SK-N-SH (cell line): ENCODE data around the gene KIF1A. TPM values are rescaled to one million over a fixed set of nuclear protein-coding genes. Genes with fewer than 3 reads are reported as not detected.

Source experiments
- CTCF ChIA-PET: fragments of 300-600, 350-600 bp; formaldehyde crosslinking; extraction: SDS; loops from one replicate; lab custom pipeline; 2021; lab: Yijun Ruan, JAX
- POLR2A ChIA-PET: fragments of 350-600 bp; sonication (Branson Sonifier 250); formaldehyde crosslinking; extraction: SDS; loops from one replicate; lab custom pipeline; 2020; ENCODE audit warnings: antibody characterized with exemption, inconsistent platforms; lab: Yijun Ruan, JAX
- DNase-seq: peaks from one replicate; pipeline ENCODE4 v3.0.0; 2012
- H2AFZ ChIP-seq: fragments of 200-600 bp; sonication (generic); 2 replicates; pipeline ENCODE4 v1.8.1; 2016; ENCODE audit warnings: antibody characterized with exemption, mild to moderate bottlenecking, low read depth
- H3F3A ChIP-seq: fragments of 200-600 bp; sonication (generic); replicated peaks from 2 replicates; pipeline ENCODE3; 2016; ENCODE audit warnings: antibody characterized with exemption, mild to moderate bottlenecking; ENCODE audit not compliant: insufficient read depth
- H3K27ac ChIP-seq, 2 experiments: fragments of 200-500 bp in 1 of 2; fragments of 200-600 bp in 1 of 2; sonication (Bioruptor generic) in 1 of 2; sonication (generic), shearing (Covaris generic) in 1 of 2; 2 replicates each; pipeline versions ENCODE4 v1.5.1 to v1.6.1; 2014 to 2016; ENCODE audit warnings: low read depth in 2 of 2, inconsistent platforms in 1 of 2, low read length in 1 of 2, mild to moderate bottlenecking in 1 of 2, mixed read lengths in 1 of 2
- H3K27me3 ChIP-seq: fragments of 200-600 bp; sonication (generic), shearing (Covaris generic); 2 replicates; pipeline ENCODE4 v1.6.1; 2016; ENCODE audit warnings: mixed run types; ENCODE audit not compliant: insufficient read depth
- H3K36me3 ChIP-seq, 2 experiments: fragments of 200-500 bp in 1 of 2; fragments of 200-600 bp in 1 of 2; sonication (Bioruptor generic) in 1 of 2; sonication (generic) in 1 of 2; replicated peaks in 1 of 2; 2 replicates each; pipeline versions ENCODE3 to v1.5.1; 2014 to 2016; ENCODE audit warnings: low read length in 1 of 2, mild to moderate bottlenecking in 1 of 2; ENCODE audit not compliant: insufficient read depth in 2 of 2, control insufficient read depth in 1 of 2
- H3K4me1 ChIP-seq, 2 experiments: fragments of 200-500 bp in 1 of 2; fragments of 200-600 bp in 1 of 2; sonication (Bioruptor generic) in 1 of 2; sonication (generic), shearing (Covaris generic) in 1 of 2; 2 replicates each; pipeline versions ENCODE4 v1.5.1 to v1.6.1; 2014 to 2016; ENCODE audit warnings: low read depth in 1 of 2, low read length in 1 of 2, mixed run types in 1 of 2; ENCODE audit not compliant: insufficient read depth in 2 of 2, control insufficient read depth in 1 of 2
- H3K4me2 ChIP-seq: fragments of 200-600 bp; sonication (generic), shearing (Covaris generic); 2 replicates; pipeline ENCODE4 v1.6.1; 2017; ENCODE audit warnings: mixed run types
- H3K4me3 ChIP-seq, 2 experiments: fragments of 200-500 bp in 1 of 2; fragments of 200-600 bp in 1 of 2; sonication (Bioruptor generic) in 1 of 2; sonication (generic), shearing (Covaris generic) in 1 of 2; 2 replicates each; pipeline versions ENCODE4 v1.5.1 to v1.8.1; 2014 to 2016; ENCODE audit warnings: low read depth in 2 of 2, inconsistent platforms in 1 of 2, low read length in 1 of 2, mild to moderate bottlenecking in 1 of 2, mixed read lengths in 1 of 2, moderate library complexity in 1 of 2
- H3K79me2 ChIP-seq: fragments of 200-600 bp; sonication (generic); 2 replicates; pipeline ENCODE4 v1.8.1; 2017; ENCODE audit warnings: mild to moderate bottlenecking; ENCODE audit not compliant: insufficient read depth
- H3K9ac ChIP-seq: fragments of 200-600 bp; sonication (generic); 2 replicates; pipeline ENCODE4 v1.6.1; 2017; ENCODE audit warnings: mixed run types
- H3K9me2 ChIP-seq: fragments of 200-600 bp; sonication (generic); 2 replicates; pipeline ENCODE4 v1.6.1; 2017; ENCODE audit warnings: mixed run types
- H3K9me3 ChIP-seq: fragments of 200-600 bp; sonication (generic); 2 replicates; pipeline ENCODE4 v1.6.1; 2017; ENCODE audit warnings: mixed run types, mild to moderate bottlenecking, moderate library complexity
- H4K20me1 ChIP-seq: fragments of 200-600 bp; sonication (generic); 2 replicates; pipeline ENCODE4 v1.6.1; 2017; ENCODE audit warnings: mild to moderate bottlenecking, mixed run types; ENCODE audit not compliant: insufficient read depth
- CHD2 ChIP-seq: fragments of 150-350 bp; IDR thresholded peaks from 2 replicates; pipeline ENCODE4 v1.6.1; 2018; ENCODE audit warnings: low read length; ENCODE audit not compliant: partially characterized antibody
- FOXM1 ChIP-seq: IDR thresholded peaks from 2 replicates; pipeline ENCODE4 v1.4.0; 2012; ENCODE audit warnings: low read depth, mild to moderate bottlenecking
- JUND ChIP-seq: IDR thresholded peaks from 2 replicates; pipeline ENCODE4 v1.4.0; 2012
- MAX ChIP-seq: IDR thresholded peaks from 2 replicates; pipeline ENCODE4 v1.4.0; 2012; ENCODE audit warnings: low read depth
- MXI1 ChIP-seq: IDR thresholded peaks from 2 replicates; pipeline ENCODE4 v1.6.1; 2012; ENCODE audit warnings: mild to moderate bottlenecking, low read depth, low read length, improper control_type of control experiment
- NFIC ChIP-seq: IDR thresholded peaks from 2 replicates; pipeline ENCODE4 v1.4.0; 2012; ENCODE audit warnings: borderline replicate concordance
- NRF1 ChIP-seq: IDR thresholded peaks from 2 replicates; pipeline ENCODE4 v1.6.1; 2012; ENCODE audit warnings: low read depth, mild to moderate bottlenecking, low read length
- POLR2AphosphoS5 ChIP-seq: IDR thresholded peaks from 2 replicates; pipeline ENCODE4 v1.6.1; 2012; ENCODE audit warnings: low read depth, low read length
- RCOR1 ChIP-seq: fragments of 150-350 bp; IDR thresholded peaks from 2 replicates; pipeline ENCODE4 v1.6.1; 2017; ENCODE audit warnings: antibody characterized with exemption, low read length
- REST ChIP-seq: IDR thresholded peaks from 2 replicates; pipeline ENCODE4 v1.6.1; 2012; ENCODE audit warnings: mild to moderate bottlenecking, low read depth, low read length, moderate library complexity
- RFX5 ChIP-seq: IDR thresholded peaks from 2 replicates; pipeline ENCODE4 v1.6.1; 2012; ENCODE audit warnings: mild to moderate bottlenecking, improper control_type of control experiment, low read length
- RXRA ChIP-seq: IDR thresholded peaks from 2 replicates; pipeline ENCODE4 v1.4.0; 2012; ENCODE audit warnings: low read depth, mild to moderate bottlenecking, borderline replicate concordance
- SMC3 ChIP-seq: IDR thresholded peaks from 2 replicates; pipeline ENCODE4 v1.6.1; 2012; ENCODE audit warnings: low read depth, low read length, improper control_type of control experiment
- TEAD4 ChIP-seq: IDR thresholded peaks from 2 replicates; pipeline ENCODE4 v1.4.0; 2012; ENCODE audit warnings: mild to moderate bottlenecking, borderline replicate concordance; ENCODE audit not compliant: insufficient read depth
- USF1 ChIP-seq: IDR thresholded peaks from 2 replicates; pipeline ENCODE4 v1.4.0; 2012; ENCODE audit warnings: low read depth, borderline replicate concordance
- USF2 ChIP-seq: fragments of 150-350 bp; IDR thresholded peaks from 2 replicates; pipeline ENCODE4 v1.6.1; 2017; ENCODE audit warnings: antibody characterized with exemption, low read length, low read depth, borderline replicate concordance
- YY1 ChIP-seq: IDR thresholded peaks from 2 replicates; pipeline ENCODE4 v1.4.0; 2012; ENCODE audit warnings: low read depth, mild to moderate bottlenecking
- WGBS: methylation state at CpG from one replicate; pipeline ENCODE4 v1.1.6; 2017; ENCODE audit warnings: low lambda C conversion rate; 5-methylcytosine and 5-hydroxymethylcytosine counted together
- polyA plus RNA-seq, 3 experiments: library from polyadenylated mRNA; depleted of rRNA; stranded (reverse); fragments of >200 nt; gene quantifications; 2 replicates each; pipeline ENCODE4 v1.2.3, GENCODE V29; 2012
- TF ChIP-seq, protein P1 (sequence below): IDR thresholded peaks from 2 replicates; pipeline ENCODE4; 2012
- TF ChIP-seq, protein P2 (sequence below): fragments of 150-350 bp; IDR thresholded peaks from 2 replicates; pipeline ENCODE4 v1.6.1; 2016; ENCODE audit warnings: mild to moderate bottlenecking, low read depth, low read length

KIF1A gene
- polyA plus RNA-seq, 1 of the 3 experiments (the other 2 are of a cell fraction): 0.21 TPM

- CTCF ChIA-PET: interaction anchor here (2.4 kb wide), 1 partner anchor 30 kb away, joined by 7 read pairs; no protein-coding TSS in a partner anchor
- POLR2A ChIA-PET: no interaction called here
- 57% methylated on average over 10 of the region's 16 CpGs for WGBS
Observed at GRCh38 chr2:240810621-240811020, 9.4 kb downstream of the KIF1A start.

More at GRCh38 chr2:240810621-240811020, 9.4 kb downstream of the KIF1A start:
- H3K9me3 ChIP-seq: no peaks in the 10 kb centered on the region
- H3K36me3 ChIP-seq: no peaks in the 10 kb centered on the region
- H3K9ac ChIP-seq: no peak overlapping the region
- H4K20me1 ChIP-seq: no peaks in the 10 kb centered on the region
- H3K4me1 ChIP-seq: no peaks in the 10 kb centered on the region
- no peak overlapping the region for H3K4me3 ChIP-seq
- no peaks in the 10 kb centered on the region for H3K79me2 ChIP-seq
- TF ChIP-seq MAX: no peak
- TF ChIP-seq, protein P1, sequence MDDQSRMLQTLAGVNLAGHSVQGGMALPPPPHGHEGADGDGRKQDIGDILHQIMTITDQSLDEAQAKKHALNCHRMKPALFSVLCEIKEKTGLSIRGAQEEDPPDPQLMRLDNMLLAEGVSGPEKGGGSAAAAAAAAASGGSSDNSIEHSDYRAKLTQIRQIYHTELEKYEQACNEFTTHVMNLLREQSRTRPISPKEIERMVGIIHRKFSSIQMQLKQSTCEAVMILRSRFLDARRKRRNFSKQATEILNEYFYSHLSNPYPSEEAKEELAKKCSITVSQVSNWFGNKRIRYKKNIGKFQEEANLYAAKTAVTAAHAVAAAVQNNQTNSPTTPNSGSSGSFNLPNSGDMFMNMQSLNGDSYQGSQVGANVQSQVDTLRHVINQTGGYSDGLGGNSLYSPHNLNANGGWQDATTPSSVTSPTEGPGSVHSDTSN: no peak
- no peak for TF ChIP-seq SMC3
- no peak for TF ChIP-seq MXI1
- TF ChIP-seq USF2: no peak
- no peak for TF ChIP-seq JUND
- no peak for TF ChIP-seq TEAD4
- no peak for TF ChIP-seq CHD2
- TF ChIP-seq RCOR1: no peak
- no peak for TF ChIP-seq YY1
- no peak for TF ChIP-seq POLR2AphosphoS5
- TF ChIP-seq, protein P2, sequence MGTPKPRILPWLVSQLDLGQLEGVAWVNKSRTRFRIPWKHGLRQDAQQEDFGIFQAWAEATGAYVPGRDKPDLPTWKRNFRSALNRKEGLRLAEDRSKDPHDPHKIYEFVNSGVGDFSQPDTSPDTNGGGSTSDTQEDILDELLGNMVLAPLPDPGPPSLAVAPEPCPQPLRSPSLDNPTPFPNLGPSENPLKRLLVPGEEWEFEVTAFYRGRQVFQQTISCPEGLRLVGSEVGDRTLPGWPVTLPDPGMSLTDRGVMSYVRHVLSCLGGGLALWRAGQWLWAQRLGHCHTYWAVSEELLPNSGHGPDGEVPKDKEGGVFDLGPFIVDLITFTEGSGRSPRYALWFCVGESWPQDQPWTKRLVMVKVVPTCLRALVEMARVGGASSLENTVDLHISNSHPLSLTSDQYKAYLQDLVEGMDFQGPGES: no peak
- no peak for TF ChIP-seq RFX5
- no peak for TF ChIP-seq USF1
- no peak for TF ChIP-seq NRF1
- no peak for TF ChIP-seq FOXM1
- no peak for TF ChIP-seq REST
- no peak for TF ChIP-seq RXRA
- TF ChIP-seq NFIC: no peak
- H3K27ac ChIP-seq: no peak overlapping the region
- no peaks in the 10 kb centered on the region for H3K27me3 ChIP-seq
- no peak for DNase-seq
- no peaks in the 10 kb centered on the region for H3F3A ChIP-seq
- H3K4me2 ChIP-seq: no peak overlapping the region
- no peak overlapping the region for H2AFZ ChIP-seq
- no peaks in the 10 kb centered on the region for H3K9me2 ChIP-seq
